ENCODE results near the gene C1orf116.

GRCh38 chr1:207017615-207018559, 14.7 kb downstream of the C1orf116 start:
- TF ChIP-seq CTCF (IDR thresholded peaks at IDR 0.05) (no peak), ZFX (IDR thresholded peaks at IDR 0.05; ENCODE audit: borderline replicate concordance) (no peak)
